ENCODE data around the gene RGS9BP. TPM values are rescaled to one million over a fixed set of nuclear protein-coding genes. Genes with fewer than 3 reads are reported as not detected.

Gene RGS9BP
- total and polyA plus RNA-seq, 2 of the 13 experiments (the other 11 are each of a cell fraction or from before 2014, with no cell fraction given): 0.01 TPM; not detected in 1

GRCh38 chr19:32691952-32692726 lies 16.5 kb downstream of the RGS9BP start (continued):
- no peak for TF ChIP-seq ZNF597 (CRISPR knock-in tag; IDR thresholded peaks at IDR 0.05)
- TF ChIP-seq PHB2 (IDR thresholded peaks at IDR 0.05; ENCODE audit: partially characterized antibody): no peak
- no peak for TF ChIP-seq RARG (CRISPR knock-in tag; IDR thresholded peaks at IDR 0.05; ENCODE audit: low read depth)
- no peak for TF ChIP-seq NR1H2 (CRISPR knock-in tag; IDR thresholded peaks at IDR 0.05; ENCODE audit: borderline replicate concordance, low read depth)
- TF ChIP-seq GTF2F1 (IDR thresholded peaks at IDR 0.05; ENCODE audit: low read length): no peak
- no peak for TF ChIP-seq GPN1 (CRISPR knock-in tag; IDR thresholded peaks at IDR 0.05; ENCODE audit: borderline replicate concordance)
- no peak for TF ChIP-seq ZNF530 (CRISPR knock-in tag; IDR thresholded peaks at IDR 0.05; ENCODE audit: low read depth)
- TF ChIP-seq USF2 (IDR thresholded peaks at IDR 0.05; ENCODE audit: low read depth, low read length): no peak
- TF ChIP-seq USF2 (CRISPR knock-in tag; IDR thresholded peaks at IDR 0.05; ENCODE audit: borderline replicate concordance): no peak
- TF ChIP-seq ZNF430 (CRISPR knock-in tag; IDR thresholded peaks at IDR 0.05): 0 out of 2 replicates have a peak, but pooled peaks have one; percentile 32
- TF ChIP-seq ZNF160 (CRISPR knock-in tag; IDR thresholded peaks at IDR 0.05): no peak
- TF ChIP-seq ZNF383 (CRISPR knock-in tag; IDR thresholded peaks at IDR 0.05; ENCODE audit: borderline replicate concordance): no peak
- TF ChIP-seq CBFB (CRISPR knock-in tag; IDR thresholded peaks at IDR 0.05): no peak
- no peak for TF ChIP-seq ZNF724P (CRISPR knock-in tag; IDR thresholded peaks at IDR 0.05; ENCODE audit: borderline replicate concordance)
- no peak for TF ChIP-seq ZFYVE20 (CRISPR knock-in tag; IDR thresholded peaks at IDR 0.05; ENCODE audit: borderline replicate concordance, low read depth)
- no peak for TF ChIP-seq SUZ12 (IDR thresholded peaks at IDR 0.05; ENCODE audit: low read depth, low read length)
- TF ChIP-seq ZMYM2 (CRISPR knock-in tag; IDR thresholded peaks at IDR 0.05): 0 out of 2 replicates have a peak, but pooled peaks have one; percentile 45
- no peak for TF ChIP-seq CCAR2 (optimal IDR thresholded peaks at IDR 0.05; ENCODE audit: low read depth, low read length)
- TF ChIP-seq ATM (IDR thresholded peaks at IDR 0.05; ENCODE audit: borderline replicate concordance): no peak
- TF ChIP-seq NFYC (CRISPR knock-in tag; IDR thresholded peaks at IDR 0.05): no peak
- peak; percentile 90 for TF ChIP-seq ZBTB33 (CRISPR knock-in tag; IDR thresholded peaks at IDR 0.05)
- TF ChIP-seq ZNF33B (CRISPR knock-in tag; IDR thresholded peaks at IDR 0.05): no peak
- no peak; the same call in 1 of the 2 replicates for TF ChIP-seq REPIN1 (CRISPR knock-in tag; IDR thresholded peaks at IDR 0.05; ENCODE audit: borderline replicate concordance, low read depth)
- peak; percentile 74 for TF ChIP-seq GABPB1 (CRISPR knock-in tag; IDR thresholded peaks at IDR 0.05)
- TF ChIP-seq ZNF3 (CRISPR knock-in tag; IDR thresholded peaks at IDR 0.05): no peak
- no peak for TF ChIP-seq ZNF792 (CRISPR knock-in tag; IDR thresholded peaks at IDR 0.05)
- 0 out of 2 replicates have a peak, but pooled peaks have one; percentile 42 for TF ChIP-seq ZNF678 (CRISPR knock-in tag; IDR thresholded peaks at IDR 0.05)
- 0 out of 2 replicates have a peak, but pooled peaks have one; percentile 43 for TF ChIP-seq RNF2 (conservative IDR thresholded peaks at IDR 0.05; ENCODE audit: low read depth)

Measured in HepG2 (cell line).